PFSK-1 (cell line): Measurements from ENCODE around the gene FBXW11.

Experiments
- FOXP2 ChIP-seq: optimal IDR thresholded peaks from 2 replicates; pipeline ENCODE3; 2011; ENCODE audit warnings: borderline replicate concordance, control low read depth, inconsistent platforms; ENCODE audit not compliant: insufficient read depth; ENCODE audit errors: extremely low read length, extremely low read depth
- POLR2AphosphoS5 ChIP-seq: IDR thresholded peaks from 2 replicates; pipeline ENCODE4 v1.6.1; 2012; ENCODE audit warnings: low read depth, mild to moderate bottlenecking, control low read depth, low read length, moderate library complexity
- SIN3A ChIP-seq: IDR thresholded peaks from 2 replicates; pipeline ENCODE4 v1.6.1; 2012; ENCODE audit warnings: mild to moderate bottlenecking, low read length, moderate library complexity, borderline replicate concordance; ENCODE audit not compliant: insufficient read depth
- TAF1 ChIP-seq: IDR thresholded peaks from 2 replicates; pipeline ENCODE4 v1.6.1; 2012; ENCODE audit warnings: low read length, control low read depth, borderline replicate concordance; ENCODE audit not compliant: insufficient read depth
- TF ChIP-seq, protein P1 (sequence below), 2 experiments: IDR thresholded peaks; 2 replicates each; pipeline versions ENCODE4 v1.6.1 to v1.8.0; 2011 to 2012; ENCODE audit warnings: low read depth in 2 of 2, low read length in 2 of 2, control low read depth in 1 of 2, inconsistent platforms in 1 of 2, mild to moderate bottlenecking in 1 of 2, moderate library complexity in 1 of 2; ENCODE audit not compliant: insufficient read depth in 1 of 2

The FBXW11 gene

DNA sequence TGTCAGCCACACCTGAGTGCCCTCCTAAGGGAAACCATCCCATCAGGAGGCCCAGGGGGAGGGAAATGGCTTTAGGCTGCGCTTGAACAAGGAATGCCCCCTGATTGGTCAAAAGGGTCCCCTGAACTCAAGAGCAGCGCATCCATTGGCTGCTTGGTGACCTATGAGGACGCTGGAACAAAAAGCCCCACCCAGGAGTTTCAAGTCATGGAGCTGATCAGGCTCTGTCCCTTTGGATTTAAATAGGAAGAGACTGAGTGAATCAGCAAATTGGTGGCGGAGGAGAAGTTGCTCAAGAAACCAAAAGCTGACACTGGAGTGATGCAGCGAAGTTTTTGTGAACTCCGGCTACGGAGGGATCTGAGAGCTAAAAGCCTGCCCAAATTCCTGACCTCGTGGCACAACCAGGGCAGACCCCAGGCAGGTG is 154.2 kb downstream of the FBXW11 start:
- TF ChIP-seq, protein P1, sequence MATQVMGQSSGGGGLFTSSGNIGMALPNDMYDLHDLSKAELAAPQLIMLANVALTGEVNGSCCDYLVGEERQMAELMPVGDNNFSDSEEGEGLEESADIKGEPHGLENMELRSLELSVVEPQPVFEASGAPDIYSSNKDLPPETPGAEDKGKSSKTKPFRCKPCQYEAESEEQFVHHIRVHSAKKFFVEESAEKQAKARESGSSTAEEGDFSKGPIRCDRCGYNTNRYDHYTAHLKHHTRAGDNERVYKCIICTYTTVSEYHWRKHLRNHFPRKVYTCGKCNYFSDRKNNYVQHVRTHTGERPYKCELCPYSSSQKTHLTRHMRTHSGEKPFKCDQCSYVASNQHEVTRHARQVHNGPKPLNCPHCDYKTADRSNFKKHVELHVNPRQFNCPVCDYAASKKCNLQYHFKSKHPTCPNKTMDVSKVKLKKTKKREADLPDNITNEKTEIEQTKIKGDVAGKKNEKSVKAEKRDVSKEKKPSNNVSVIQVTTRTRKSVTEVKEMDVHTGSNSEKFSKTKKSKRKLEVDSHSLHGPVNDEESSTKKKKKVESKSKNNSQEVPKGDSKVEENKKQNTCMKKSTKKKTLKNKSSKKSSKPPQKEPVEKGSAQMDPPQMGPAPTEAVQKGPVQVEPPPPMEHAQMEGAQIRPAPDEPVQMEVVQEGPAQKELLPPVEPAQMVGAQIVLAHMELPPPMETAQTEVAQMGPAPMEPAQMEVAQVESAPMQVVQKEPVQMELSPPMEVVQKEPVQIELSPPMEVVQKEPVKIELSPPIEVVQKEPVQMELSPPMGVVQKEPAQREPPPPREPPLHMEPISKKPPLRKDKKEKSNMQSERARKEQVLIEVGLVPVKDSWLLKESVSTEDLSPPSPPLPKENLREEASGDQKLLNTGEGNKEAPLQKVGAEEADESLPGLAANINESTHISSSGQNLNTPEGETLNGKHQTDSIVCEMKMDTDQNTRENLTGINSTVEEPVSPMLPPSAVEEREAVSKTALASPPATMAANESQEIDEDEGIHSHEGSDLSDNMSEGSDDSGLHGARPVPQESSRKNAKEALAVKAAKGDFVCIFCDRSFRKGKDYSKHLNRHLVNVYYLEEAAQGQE (IDR thresholded peaks at IDR 0.05; ENCODE audit: insufficient read depth in 1 of 2, low read depth in 2 of 2, low read length in 2 of 2), result no peak
- no peak for TF ChIP-seq POLR2AphosphoS5

DNA sequence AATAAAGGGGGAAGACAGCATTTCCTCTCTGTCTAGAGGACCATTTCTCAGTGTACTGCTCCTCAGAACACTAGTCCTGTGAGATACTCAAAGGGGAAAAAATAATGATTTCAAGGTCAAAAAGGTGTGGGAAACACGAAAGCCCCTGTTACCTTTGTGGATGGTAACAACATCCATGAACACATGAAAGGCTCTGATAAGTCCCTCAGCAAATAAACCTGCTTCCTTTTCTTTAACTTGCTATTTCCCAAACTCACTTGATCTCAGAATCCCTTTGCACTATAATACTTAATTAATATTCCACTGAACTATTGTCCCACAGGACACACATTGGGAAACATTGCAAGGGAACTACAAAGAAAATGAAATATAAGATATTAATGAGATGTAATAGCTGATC is 155.2 kb downstream of the FBXW11 start:
- TF ChIP-seq SIN3A (no peak), FOXP2 (no peak), POLR2AphosphoS5 (no peak), TAF1 (no peak)
- TF ChIP-seq, protein P1 (IDR thresholded peaks at IDR 0.05; ENCODE audit: insufficient read depth in 1 of 2, low read depth in 2 of 2, low read length in 2 of 2), result no peak

DNA sequence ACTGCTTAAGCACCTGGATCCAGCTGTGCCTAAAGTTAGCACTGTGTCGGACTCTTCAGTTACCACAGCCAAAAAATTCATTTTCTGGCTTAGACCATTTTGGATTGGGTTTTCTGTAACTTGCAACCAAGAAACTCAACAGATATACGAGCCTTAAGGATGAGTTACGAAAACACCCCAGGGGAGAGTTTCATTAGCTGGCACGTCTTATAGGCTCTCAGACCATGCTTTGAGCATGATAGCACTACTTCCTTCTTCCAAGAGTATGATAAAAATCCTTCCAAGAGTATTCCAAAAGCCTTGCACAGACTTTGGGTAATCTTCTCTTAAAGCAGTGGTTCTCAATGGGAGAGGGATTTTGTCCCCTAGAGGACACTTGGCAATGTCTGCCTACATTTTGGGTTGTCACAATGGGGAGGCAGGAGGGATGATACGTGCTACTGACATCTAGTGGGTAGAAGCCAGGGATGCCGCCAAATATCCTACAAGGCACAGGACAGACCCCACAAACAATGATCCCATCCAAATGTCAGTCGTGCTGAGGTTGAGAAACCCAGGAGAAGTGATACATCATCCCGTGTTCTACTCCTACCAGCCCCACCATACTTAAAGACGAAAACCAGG is 156.0 kb downstream of the FBXW11 start:
- TF ChIP-seq TAF1, result no peak

DNA sequence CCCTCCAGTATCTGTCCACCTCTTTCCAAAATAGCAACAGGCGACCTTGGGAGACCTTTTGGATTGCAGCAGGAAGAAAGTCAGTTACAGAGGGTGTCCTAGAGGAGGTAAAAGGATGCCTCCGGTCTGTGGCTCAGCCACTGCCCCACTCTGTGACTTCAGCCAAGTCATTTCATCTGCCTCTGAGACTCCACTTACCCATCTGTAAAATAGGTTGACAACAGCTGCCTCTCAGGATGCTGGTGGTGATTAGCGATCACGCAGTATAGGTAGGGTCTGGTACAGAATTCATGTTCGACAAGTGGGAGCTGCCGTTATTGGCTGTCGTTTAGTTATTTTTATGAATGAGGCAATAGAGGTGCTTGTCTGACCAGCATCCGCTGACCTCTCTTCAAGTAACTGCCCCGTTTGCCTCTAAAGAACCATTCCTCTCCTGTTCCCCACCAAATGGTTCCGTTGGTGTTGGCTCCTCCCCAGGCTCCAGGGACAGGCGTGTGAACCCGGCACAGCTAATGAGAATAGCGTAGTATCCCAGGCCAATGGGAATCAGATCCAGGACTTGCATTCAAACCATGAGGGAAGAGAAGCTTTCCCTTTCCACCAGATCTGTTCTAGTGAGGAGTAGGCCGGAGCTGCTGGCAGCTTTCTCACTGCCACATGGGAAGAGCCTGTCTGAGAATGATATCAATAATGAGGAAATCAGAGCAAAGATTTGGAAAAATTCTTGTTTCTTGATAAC is 156.7 kb downstream of the FBXW11 start:
- TF ChIP-seq, protein P1 (IDR thresholded peaks at IDR 0.05; ENCODE audit: insufficient read depth in 1 of 2, low read depth in 2 of 2, low read length in 2 of 2), result no peak
- TF ChIP-seq FOXP2 (no peak), TAF1 (no peak), SIN3A (no peak), POLR2AphosphoS5 (no peak)

DNA sequence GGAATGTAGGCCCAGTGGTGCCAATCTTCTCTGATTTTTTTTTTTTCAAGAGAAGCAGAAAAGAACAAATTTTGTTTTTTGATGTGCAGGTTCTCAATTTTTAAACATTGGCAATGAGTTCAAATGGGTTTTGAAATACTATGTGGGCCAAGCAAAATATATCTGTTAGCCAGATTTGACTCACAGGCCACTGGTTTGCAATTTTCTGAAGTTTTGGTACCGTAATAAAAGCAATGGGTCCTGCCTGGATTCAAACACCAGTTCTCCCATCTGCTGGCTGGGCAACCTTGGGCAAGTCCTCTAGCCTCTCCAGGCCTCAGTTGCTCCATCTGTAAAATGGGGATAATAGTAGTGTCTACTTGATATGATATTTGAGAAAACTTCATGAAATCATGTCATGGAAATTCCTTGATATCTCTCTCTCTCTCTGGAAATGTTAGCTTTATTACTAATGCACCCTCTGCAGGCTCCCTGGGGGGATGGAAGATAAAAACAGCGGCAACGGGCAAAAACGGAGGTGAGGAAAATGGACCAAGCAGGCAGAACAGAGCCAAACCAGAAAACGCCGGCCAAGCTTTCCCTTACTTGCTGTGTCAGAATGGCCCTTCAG is 157.4 kb downstream of the FBXW11 start:
- TF ChIP-seq SIN3A (no peak), FOXP2 (no peak), POLR2AphosphoS5 (no peak), TAF1 (no peak)
- TF ChIP-seq, protein P1 (IDR thresholded peaks at IDR 0.05; ENCODE audit: insufficient read depth in 1 of 2, low read depth in 2 of 2, low read length in 2 of 2), result no peak
